Endothelial cell of umbilical vein (primary cell): ENCODE measurements around the gene SNPH. TPM values are rescaled to one million over a fixed set of nuclear protein-coding genes. Genes with fewer than 3 reads are reported as not detected.

Experiments
- BruUV-seq: library from RNA; stranded (reverse); fragments of 400-500 nt; replicated peaks from 2 replicates; lab custom pipeline; 2021; lab: Mats Ljungman, UMichigan
- CTCF ChIA-PET: fragments of 300-600, 350-600 bp; sonication (Branson Sonifier 250); formaldehyde crosslinking; loops from one replicate; lab custom pipeline; 2021; ENCODE audit warnings: antibody characterized with exemption, inconsistent platforms; lab: Charles Lee
- POLR2A ChIA-PET: fragments of 300-600, 350-600 bp; sonication (Branson Sonifier 250); formaldehyde crosslinking; loops from one replicate; lab custom pipeline; 2021; ENCODE audit warnings: antibody characterized with exemption, inconsistent platforms; lab: Charles Lee
- DNase-seq: peaks from one replicate; pipeline ENCODE4 v3.0.0-alpha.2; 2011; ENCODE audit warnings: low read depth, low spot score
- FAIRE-seq: peaks from 2 replicates; lab custom pipeline; 2011; peaks lifted over from hg19 to GRCh38; lab: Jason Lieb, UNC
- H2AFZ ChIP-seq: 2 replicates; pipeline ENCODE4 v1.6.0; 2012; ENCODE audit warnings: low read depth, low read length, control low read depth, inconsistent platforms
- H3K27ac ChIP-seq: 2 replicates; pipeline ENCODE4 v1.5.1; 2011; ENCODE audit warnings: low read depth, mild to moderate bottlenecking, control low read depth, low read length, moderate library complexity; ENCODE audit not compliant: insufficient read depth
- H3K27me3 ChIP-seq, 2 experiments: 2 replicates each; pipeline versions ENCODE4 v1.6.0 to v1.6.1; 2011; ENCODE audit warnings: low read length in 2 of 2, mixed read lengths in 1 of 2; ENCODE audit not compliant: control insufficient read depth in 2 of 2, insufficient read depth in 2 of 2
- H3K36me3 ChIP-seq, 2 experiments: 2 replicates in 1 of 2; 3 replicates in 1 of 2; pipeline ENCODE4 v1.5.1; 2011; ENCODE audit warnings: low read length in 2 of 2, mild to moderate bottlenecking in 1 of 2, moderate library complexity in 1 of 2; ENCODE audit not compliant: control insufficient read depth in 2 of 2, insufficient read depth in 2 of 2; ENCODE audit errors: extremely low read depth in 1 of 2
- H3K4me1 ChIP-seq: 3 replicates; pipeline ENCODE4 v1.5.1; 2011; ENCODE audit warnings: mild to moderate bottlenecking, low read length; ENCODE audit not compliant: control insufficient read depth, insufficient read depth; ENCODE audit errors: extremely low read depth
- H3K4me2 ChIP-seq: 2 replicates; pipeline ENCODE4 v1.6.1; 2011; ENCODE audit warnings: low read length, control low read depth, mixed read lengths; ENCODE audit not compliant: insufficient read depth
- H3K4me3 ChIP-seq, 3 experiments: fragments of 200-600 bp in 1 of 3; sonication (generic), shearing (Covaris generic) in 1 of 3; replicated peaks in 1 of 3; 2 replicates each; pipeline ENCODE4 v1.5.1; 2011 to 2016; ENCODE audit warnings: control low read depth in 3 of 3, low read length in 3 of 3, mild to moderate bottlenecking in 2 of 3, inconsistent platforms in 1 of 3, low read depth in 1 of 3, moderate library complexity in 1 of 3; ENCODE audit not compliant: insufficient read depth in 1 of 3
- H3K79me2 ChIP-seq: 2 replicates; pipeline ENCODE4 v1.6.0; 2012; ENCODE audit warnings: low read length, inconsistent platforms; ENCODE audit not compliant: control insufficient read depth, insufficient read depth
- H3K9ac ChIP-seq: replicated peaks from 2 replicates; pipeline ENCODE3; 2011; ENCODE audit warnings: low read length, control low read depth; ENCODE audit not compliant: insufficient read depth; ENCODE audit errors: extremely low read depth
- H3K9me1 ChIP-seq: replicated peaks from 3 replicates; pipeline ENCODE4 v1.6.0; 2011; ENCODE audit warnings: mild to moderate bottlenecking, low read length; ENCODE audit not compliant: control insufficient read depth, insufficient read depth; ENCODE audit errors: extremely low read depth
- H3K9me3 ChIP-seq: replicated peaks from 2 replicates; pipeline ENCODE4 v1.5.1; 2012; ENCODE audit warnings: low read length, inconsistent platforms; ENCODE audit not compliant: control insufficient read depth, insufficient read depth
- H4K20me1 ChIP-seq: replicated peaks from 2 replicates; pipeline ENCODE3; 2011; ENCODE audit warnings: mild to moderate bottlenecking, low read length; ENCODE audit not compliant: control insufficient read depth, insufficient read depth; ENCODE audit errors: extremely low read depth
- CTCF ChIP-seq, 2 donors: IDR thresholded peaks; 1 replicate in 1 of 2; 2 replicates in 1 of 2; pipeline ENCODE4 v1.5.1; 2011; ENCODE audit warnings: low read length in 2 of 2, mild to moderate bottlenecking in 2 of 2, moderate library complexity in 2 of 2, control low read depth in 1 of 2, inconsistent platforms in 1 of 2, low read depth in 1 of 2; ENCODE audit not compliant: insufficient read depth in 1 of 2; ENCODE audit errors: extremely low read depth in 1 of 2
- EZH2 ChIP-seq: IDR thresholded peaks from 2 replicates; pipeline ENCODE4 v1.6.1; 2012; ENCODE audit warnings: borderline replicate concordance, low read depth, mild to moderate bottlenecking, moderate library complexity, low read length, inconsistent platforms; ENCODE audit not compliant: severe bottlenecking
- FOS ChIP-seq: IDR thresholded peaks from 2 replicates; pipeline ENCODE4 v1.6.1; 2011; ENCODE audit warnings: mild to moderate bottlenecking, low read length, moderate library complexity, borderline replicate concordance; ENCODE audit not compliant: insufficient read depth
- GATA2 ChIP-seq: IDR thresholded peaks from 2 replicates; pipeline ENCODE4 v1.7.0; 2011; ENCODE audit warnings: low read depth, mild to moderate bottlenecking, moderate library complexity, mixed read lengths, low read length; ENCODE audit not compliant: insufficient read length, insufficient read depth
- JUN ChIP-seq: IDR thresholded peaks from 2 replicates; pipeline ENCODE4 v1.6.1; 2011; ENCODE audit warnings: borderline replicate concordance, low read depth; ENCODE audit not compliant: insufficient read length, insufficient read depth
- MAX ChIP-seq: IDR thresholded peaks from 2 replicates; pipeline ENCODE4 v1.6.1; 2011; ENCODE audit not compliant: insufficient read depth, insufficient read length
- MYC ChIP-seq: IDR thresholded peaks from one replicate; pipeline ENCODE4 v1.6.1; 2011; ENCODE audit warnings: mild to moderate bottlenecking, low read depth, low read length
- POLR2A ChIP-seq: IDR thresholded peaks from 2 replicates; pipeline ENCODE4 v1.6.1; 2012; ENCODE audit warnings: low read depth, mild to moderate bottlenecking, control low read depth, low read length
- POLR2AphosphoS5 ChIP-seq: IDR thresholded peaks from 2 replicates; pipeline ENCODE4 v1.6.1; 2012; ENCODE audit warnings: low read depth, mild to moderate bottlenecking, control low read depth, low read length, moderate library complexity; ENCODE audit not compliant: insufficient read depth
- dilution Hi-C: fragments of 300-500 bp; cut with MboI; formaldehyde crosslinking; loops from one replicate; pipeline ENCODE4 v1.15.0; 2019; ENCODE audit warnings: low sequenced_read_pairs; ENCODE audit not compliant: extremely low pct_ligation_motif_present
- intact Hi-C: fragments of 100-400 bp; cut with micrococcal nuclease; formaldehyde crosslinking; loops from one replicate; pipeline ENCODE4 v1.10.0; 2022
- polyA plus RNA-seq, 4 experiments: library from polyadenylated mRNA; depleted of rRNA in 3 of 4; stranded (reverse) in 3 of 4; unstranded in 1 of 4; fragments of >200 nt; gene quantifications; 2 replicates each; pipeline versions ENCODE4 v1.2.1 to v1.2.3, GENCODE V29; 2011 to 2012; ENCODE audit warnings: missing spikeins in 1 of 4
- total RNA-seq: library from RNA; stranded (reverse); gene quantifications from 2 replicates; pipeline ENCODE4 v1.2.3, GENCODE V29; 2021

Gene SNPH
- total and polyA plus RNA-seq, 2 donors (not counting 3 experiments of a cell fraction or from before 2014, with no cell fraction given): 2.3 to 5.5 TPM

- intact Hi-C loops (no loop called here), dilution Hi-C loops (no loop called here)
- no TSS peak for BruUV-seq
These were observed 29.3 kb downstream of the SNPH start for GRCh38 chr20:1295276-1295930.

More at GRCh38 chr20:1295276-1295930, 29.3 kb downstream of the SNPH start:
- H3K4me1 ChIP-seq: peaks cover 3% of the 10 kb centered on the region
- ChIA-PET CTCF (no interaction called here), POLR2A (no interaction called here)
- TF ChIP-seq JUN (no peak), MYC (no peak), CTCF (IDR thresholded peaks at IDR 0.05; ENCODE audit: extremely low read depth in 1 of 2, insufficient read depth in 1 of 2, low read depth in 1 of 2, low read length in 2 of 2) (no peak), FOS (no peak), EZH2 (no peak), MAX (no peak), POLR2A (no peak), GATA2 (no peak), POLR2AphosphoS5 (no peak)
- no peak overlapping the region for H2AFZ ChIP-seq
- no peak overlapping the region for H3K9ac ChIP-seq
- no peaks in the 10 kb centered on the region for H3K9me3 ChIP-seq
- H3K9me1 ChIP-seq: no peaks in the 10 kb centered on the region
- H3K4me2 ChIP-seq: no peak overlapping the region
- no peaks in the 10 kb centered on the region for H3K27me3 ChIP-seq
- DNase-seq: no peak
- H3K36me3 ChIP-seq: no peaks in the 10 kb centered on the region
- H3K27ac ChIP-seq: no peak overlapping the region
- H3K79me2 ChIP-seq: no peaks in the 10 kb centered on the region
- H3K4me3 ChIP-seq: no peak overlapping the region
- H4K20me1 ChIP-seq: no peaks in the 10 kb centered on the region
- FAIRE-seq: no peak
